Measurements from ENCODE around the gene UBE3C. TPM values are rescaled to one million over a fixed set of nuclear protein-coding genes. Genes with fewer than 3 reads are reported as not detected.

UBE3C gene
- total RNA-seq, 1 donor from 2014 or later, result 85.2 TPM

DNA sequence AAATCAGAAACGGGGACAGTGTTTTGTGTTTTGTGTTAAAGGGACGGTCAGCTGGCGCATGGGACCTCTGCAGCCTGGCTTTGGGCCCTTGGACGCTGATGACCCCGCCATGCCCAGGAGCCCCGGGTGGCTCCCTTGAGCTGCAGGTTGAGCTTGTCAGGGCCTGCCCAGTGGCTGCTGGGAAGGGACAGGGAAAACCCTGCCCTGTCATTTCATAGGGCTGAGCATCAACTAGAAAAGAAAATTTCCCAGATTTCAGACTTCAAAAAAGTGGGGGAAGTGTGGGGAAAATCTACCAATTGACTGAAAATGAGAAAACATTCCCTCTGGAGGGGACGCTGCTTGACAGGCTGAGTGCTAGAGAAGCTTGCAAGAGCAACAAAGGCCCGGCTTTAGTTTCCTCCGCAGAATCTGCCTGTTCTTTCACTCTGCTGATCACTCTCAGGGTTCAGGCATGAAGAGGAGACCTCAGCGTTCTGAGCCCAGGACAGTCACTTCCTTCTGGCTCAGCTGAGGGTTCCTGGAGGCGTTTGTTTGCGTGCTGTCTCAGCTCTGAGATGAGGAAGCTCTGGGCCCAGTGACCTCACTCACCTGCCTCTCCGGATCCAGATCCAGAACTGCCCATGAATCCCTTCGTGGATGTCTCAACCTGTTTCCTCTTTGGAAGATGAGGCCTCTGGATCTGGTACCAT is 179.4 kb downstream of the UBE3C start:
- no peak for DNase-seq (ENCODE audit: extremely low read depth, low read depth, low spot score)

Other genes with a start within 250 kb of the UBE3C start
- 98.6 and 170 TPM in 2 replicates for gene LMBR1, start 245.7 kb upstream of the UBE3C start, total RNA-seq
- gene NOM1, start 189.2 kb upstream of the UBE3C start, total RNA-seq, result 19.1 and 43.8 TPM in 2 replicates
- 0.10 TPM in 1 of 2 replicates, not detected in the other for gene MNX1, start 128.3 kb upstream of the UBE3C start, total RNA-seq
- gene DNAJB6, start 198.1 kb downstream of the UBE3C start, total RNA-seq, result 125 and 163 TPM in 2 replicates